ENCODE results near the gene LRMDA.

DNA sequence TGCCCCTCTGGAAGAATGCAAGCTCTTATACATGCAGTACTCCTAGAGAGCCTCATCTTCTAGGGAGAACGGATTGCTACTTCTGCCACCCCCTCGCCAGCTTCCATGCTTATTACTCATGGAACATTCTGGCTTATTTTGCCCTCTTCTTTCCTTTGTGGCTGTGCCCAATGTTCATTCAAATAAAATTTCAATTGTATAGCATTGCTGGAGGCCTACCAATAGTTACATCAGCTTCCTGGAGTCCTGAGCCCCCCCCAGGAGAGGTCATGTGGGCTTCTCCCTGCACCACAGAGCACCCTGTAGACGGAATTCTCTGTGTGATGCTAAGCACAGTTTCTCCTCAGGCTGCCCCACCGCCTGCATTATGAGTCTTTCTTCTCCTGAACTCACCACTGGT, 1112.2 kb downstream of the LRMDA start:
- TF ChIP-seq, protein P1, sequence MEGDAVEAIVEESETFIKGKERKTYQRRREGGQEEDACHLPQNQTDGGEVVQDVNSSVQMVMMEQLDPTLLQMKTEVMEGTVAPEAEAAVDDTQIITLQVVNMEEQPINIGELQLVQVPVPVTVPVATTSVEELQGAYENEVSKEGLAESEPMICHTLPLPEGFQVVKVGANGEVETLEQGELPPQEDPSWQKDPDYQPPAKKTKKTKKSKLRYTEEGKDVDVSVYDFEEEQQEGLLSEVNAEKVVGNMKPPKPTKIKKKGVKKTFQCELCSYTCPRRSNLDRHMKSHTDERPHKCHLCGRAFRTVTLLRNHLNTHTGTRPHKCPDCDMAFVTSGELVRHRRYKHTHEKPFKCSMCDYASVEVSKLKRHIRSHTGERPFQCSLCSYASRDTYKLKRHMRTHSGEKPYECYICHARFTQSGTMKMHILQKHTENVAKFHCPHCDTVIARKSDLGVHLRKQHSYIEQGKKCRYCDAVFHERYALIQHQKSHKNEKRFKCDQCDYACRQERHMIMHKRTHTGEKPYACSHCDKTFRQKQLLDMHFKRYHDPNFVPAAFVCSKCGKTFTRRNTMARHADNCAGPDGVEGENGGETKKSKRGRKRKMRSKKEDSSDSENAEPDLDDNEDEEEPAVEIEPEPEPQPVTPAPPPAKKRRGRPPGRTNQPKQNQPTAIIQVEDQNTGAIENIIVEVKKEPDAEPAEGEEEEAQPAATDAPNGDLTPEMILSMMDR (IDR thresholded peaks at IDR 0.05), result no peak
- no peak for TF ChIP-seq POLR2AphosphoS5 (IDR thresholded peaks at IDR 0.05)
- no peak for TF ChIP-seq POLR2A (IDR thresholded peaks at IDR 0.05)
- TF ChIP-seq EP300 (IDR thresholded peaks at IDR 0.05; ENCODE audit: low read depth), result no peak

Measured in transverse colon (tissue), 4 donors.